HEK293 (cell line): Measurements from ENCODE around the gene CLK4.

Experiments
- ZNF23 ChIP-seq: fragments of 450-650 bp; formaldehyde crosslinking; IDR thresholded peaks from 2 replicates; pipeline ENCODE4 v1.5.1; 2016; ENCODE audit warnings: missing biosample characterization, missing genetic modification characterization, borderline replicate concordance
- ZNF274 ChIP-seq, 2 experiments: fragments of 200-500 bp in 1 of 2; fragments of 450-650 bp in 1 of 2; sonication (Bioruptor generic) in 1 of 2; formaldehyde crosslinking in 1 of 2; IDR thresholded peaks; 2 replicates each; pipeline versions ENCODE4 v1.5.1 to v1.6.1; 2014 to 2016; ENCODE audit warnings: borderline replicate concordance in 1 of 2, inconsistent platforms in 1 of 2, low read length in 1 of 2, missing biosample characterization in 1 of 2, missing genetic modification characterization in 1 of 2
- ZNF473 ChIP-seq: fragments of 450-650 bp; formaldehyde crosslinking; IDR thresholded peaks from 2 replicates; pipeline ENCODE4 v1.5.1; 2017; ENCODE audit warnings: missing biosample characterization, missing genetic modification characterization
- ZNF626 ChIP-seq: fragments of 450-650 bp; sonication (Bioruptor Pico); formaldehyde crosslinking; IDR thresholded peaks from 2 replicates; pipeline ENCODE4 v1.5.1; 2018; ENCODE audit warnings: missing biosample characterization, missing genetic modification characterization, inconsistent platforms
- TF ChIP-seq, protein P1 (sequence below): fragments of 450-650 bp; formaldehyde crosslinking; IDR thresholded peaks from 2 replicates; pipeline ENCODE4 v1.5.1; 2016; ENCODE audit warnings: missing biosample characterization, missing genetic modification characterization

DNA sequence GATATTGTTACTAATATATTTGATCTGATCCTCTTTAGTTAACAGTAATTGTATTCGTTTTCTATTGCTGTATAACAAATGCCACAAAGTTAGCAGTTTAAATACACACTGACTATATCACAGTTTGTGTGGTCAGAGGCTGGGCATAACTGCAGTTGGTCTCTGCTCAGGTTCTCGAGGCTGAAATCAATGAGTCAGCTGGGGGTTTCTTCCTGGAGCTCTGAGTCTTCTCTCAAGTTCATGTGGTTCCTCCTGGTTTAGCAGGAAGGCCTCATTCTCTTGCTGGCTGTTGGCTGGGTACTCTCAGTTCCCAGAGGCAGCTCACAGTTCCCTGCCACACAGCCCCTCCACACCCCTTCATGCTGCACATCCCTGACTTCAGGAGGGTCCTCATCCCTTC, 57.4 kb downstream of the CLK4 start:
- TF ChIP-seq ZNF473 (tag by site-specific recombination) (no peak), ZNF23 (tag by site-specific recombination) (no peak), ZNF626 (tag by site-specific recombination) (no peak), ZNF274 (IDR thresholded peaks at IDR 0.05; ENCODE audit: low read length) (no peak), ZNF274 (tag by site-specific recombination; IDR thresholded peaks at IDR 0.05; ENCODE audit: borderline replicate concordance) (no peak)
- TF ChIP-seq, protein P1, sequence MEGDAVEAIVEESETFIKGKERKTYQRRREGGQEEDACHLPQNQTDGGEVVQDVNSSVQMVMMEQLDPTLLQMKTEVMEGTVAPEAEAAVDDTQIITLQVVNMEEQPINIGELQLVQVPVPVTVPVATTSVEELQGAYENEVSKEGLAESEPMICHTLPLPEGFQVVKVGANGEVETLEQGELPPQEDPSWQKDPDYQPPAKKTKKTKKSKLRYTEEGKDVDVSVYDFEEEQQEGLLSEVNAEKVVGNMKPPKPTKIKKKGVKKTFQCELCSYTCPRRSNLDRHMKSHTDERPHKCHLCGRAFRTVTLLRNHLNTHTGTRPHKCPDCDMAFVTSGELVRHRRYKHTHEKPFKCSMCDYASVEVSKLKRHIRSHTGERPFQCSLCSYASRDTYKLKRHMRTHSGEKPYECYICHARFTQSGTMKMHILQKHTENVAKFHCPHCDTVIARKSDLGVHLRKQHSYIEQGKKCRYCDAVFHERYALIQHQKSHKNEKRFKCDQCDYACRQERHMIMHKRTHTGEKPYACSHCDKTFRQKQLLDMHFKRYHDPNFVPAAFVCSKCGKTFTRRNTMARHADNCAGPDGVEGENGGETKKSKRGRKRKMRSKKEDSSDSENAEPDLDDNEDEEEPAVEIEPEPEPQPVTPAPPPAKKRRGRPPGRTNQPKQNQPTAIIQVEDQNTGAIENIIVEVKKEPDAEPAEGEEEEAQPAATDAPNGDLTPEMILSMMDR (tag by site-specific recombination): no peak
